ENCODE measurements around the gene TSC2. TPM values are rescaled to one million over a fixed set of nuclear protein-coding genes. Genes with fewer than 3 reads are reported as not detected.

The TSC2 gene
- total and polyA plus RNA-seq, 2 donors (not counting 1 experiment from before 2014, with no cell fraction given) = 24.5 to 46.6 TPM

GRCh38 chr16:2054543-2055245 is 6.9 kb downstream of the TSC2 start:
- H2AFZ ChIP-seq (ENCODE audit: low read length) = no peak overlapping the region
- TF ChIP-seq CTCF (conservative IDR thresholded peaks at IDR 0.05 in 1 of 2, IDR thresholded peaks at IDR 0.05 in 1 of 2; ENCODE audit: low read depth in 1 of 2, low read length in 2 of 2) (no peak), EZH2 (IDR thresholded peaks at IDR 0.05; ENCODE audit: low read length, missing control alignments) (no peak)
- no peak overlapping the region for H3K4me3 ChIP-seq (replicated peaks in 1 of 4; ENCODE audit: control extremely low read depth in 1 of 4, insufficient read depth in 1 of 4, low read depth in 3 of 4, low read length in 4 of 4)

GRCh38 chr16:2056077-2056476 is 8.3 kb downstream of the TSC2 start:
- no peaks in the 10 kb centered on the region for H3K9me3 ChIP-seq (ENCODE audit: control insufficient read depth, insufficient read depth, low read depth, low read length)
- no peak for DNase-seq (ENCODE audit: low read depth in 2 of 2)
- H3K9ac ChIP-seq (ENCODE audit: insufficient read depth, low read length) = no peak overlapping the region
- no peak overlapping the region for H3K4me2 ChIP-seq (ENCODE audit: extremely low read depth, insufficient read depth, low read length)
- H3K36me3 ChIP-seq (ENCODE audit: control insufficient read depth, insufficient read depth, low read length) = peaks cover 37% of the 10 kb centered on the region
- no peaks in the 10 kb centered on the region for H3K27me3 ChIP-seq (ENCODE audit: control insufficient read depth, insufficient read depth, low read length)
- H3K79me2 ChIP-seq (ENCODE audit: control insufficient read depth, insufficient read depth, low read length) = no peaks in the 10 kb centered on the region
- no peak overlapping the region for H3K27ac ChIP-seq (ENCODE audit: insufficient read depth, low read length)
- H3K4me1 ChIP-seq (ENCODE audit: control insufficient read depth, extremely low read depth, insufficient read depth, low read length) = no peaks in the 10 kb centered on the region
- H3K4me3 ChIP-seq (replicated peaks in 1 of 4; ENCODE audit: control extremely low read depth in 1 of 4, insufficient read depth in 1 of 4, low read depth in 3 of 4, low read length in 4 of 4) = no peak overlapping the region
- TF ChIP-seq CTCF (conservative IDR thresholded peaks at IDR 0.05 in 1 of 2, IDR thresholded peaks at IDR 0.05 in 1 of 2; ENCODE audit: low read depth in 1 of 2, low read length in 2 of 2) (peak; percentile 7 to 27), EZH2 (IDR thresholded peaks at IDR 0.05; ENCODE audit: low read length, missing control alignments) (no peak)
- no peaks in the 10 kb centered on the region for H4K20me1 ChIP-seq (ENCODE audit: control insufficient read depth, extremely low read depth, insufficient read depth, low read length)
- H2AFZ ChIP-seq (ENCODE audit: low read length) = no peak overlapping the region

More at GRCh38 chr16:2054543-2055245, 6.9 kb downstream of the TSC2 start:
- no peak overlapping the region for H3K4me2 ChIP-seq (ENCODE audit: extremely low read depth, insufficient read depth, low read length)
- DNase-seq (ENCODE audit: low read depth in 2 of 2) = no peak
- H3K9ac ChIP-seq (ENCODE audit: insufficient read depth, low read length) = no peak overlapping the region
- peaks cover 24% of the 10 kb centered on the region for H3K36me3 ChIP-seq (ENCODE audit: control insufficient read depth, insufficient read depth, low read length)
- H3K79me2 ChIP-seq (ENCODE audit: control insufficient read depth, insufficient read depth, low read length) = no peaks in the 10 kb centered on the region
- no peaks in the 10 kb centered on the region for H4K20me1 ChIP-seq (ENCODE audit: control insufficient read depth, extremely low read depth, insufficient read depth, low read length)
- H3K27me3 ChIP-seq (ENCODE audit: control insufficient read depth, insufficient read depth, low read length) = no peaks in the 10 kb centered on the region
- H3K27ac ChIP-seq (ENCODE audit: insufficient read depth, low read length) = no peak overlapping the region
- H3K4me1 ChIP-seq (ENCODE audit: control insufficient read depth, extremely low read depth, insufficient read depth, low read length) = no peaks in the 10 kb centered on the region
- no peaks in the 10 kb centered on the region for H3K9me3 ChIP-seq (ENCODE audit: control insufficient read depth, insufficient read depth, low read depth, low read length)

GRCh38 chr16:2056681-2057407 is 9.1 kb downstream of the TSC2 start:
- Histone ChIP-seq H2AFZ (ENCODE audit: low read length) (no peak overlapping the region), H3K4me3 (replicated peaks in 1 of 4; ENCODE audit: control extremely low read depth in 1 of 4, insufficient read depth in 1 of 4, low read depth in 3 of 4, low read length in 4 of 4) (no peak overlapping the region), H3K9me3 (ENCODE audit: control insufficient read depth, insufficient read depth, low read depth, low read length) (no peaks in the 10 kb centered on the region), H4K20me1 (ENCODE audit: control insufficient read depth, extremely low read depth, insufficient read depth, low read length) (no peaks in the 10 kb centered on the region), H3K27ac (ENCODE audit: insufficient read depth, low read length) (no peak overlapping the region), H3K36me3 (ENCODE audit: control insufficient read depth, insufficient read depth, low read length) (peaks cover 40% of the 10 kb centered on the region), H3K27me3 (ENCODE audit: control insufficient read depth, insufficient read depth, low read length) (no peaks in the 10 kb centered on the region), H3K79me2 (ENCODE audit: control insufficient read depth, insufficient read depth, low read length) (no peaks in the 10 kb centered on the region), H3K4me1 (ENCODE audit: control insufficient read depth, extremely low read depth, insufficient read depth, low read length) (no peaks in the 10 kb centered on the region), H3K9ac (ENCODE audit: insufficient read depth, low read length) (no peak overlapping the region), H3K4me2 (ENCODE audit: extremely low read depth, insufficient read depth, low read length) (no peak overlapping the region)
- DNase-seq (ENCODE audit: low read depth in 2 of 2) = no peak
- TF ChIP-seq EZH2 (IDR thresholded peaks at IDR 0.05; ENCODE audit: low read length, missing control alignments) (no peak), CTCF (conservative IDR thresholded peaks at IDR 0.05 in 1 of 2, IDR thresholded peaks at IDR 0.05 in 1 of 2; ENCODE audit: low read depth in 1 of 2, low read length in 2 of 2) (peak in 1 of 2 donors; percentile 16)
